ENCODE measurements around the gene PRR36.
"Not testable (repeated sequence)": the region's sequence is repeated elsewhere in the genome, so short reads cannot be mapped to it uniquely, and the experiment has no call there.

Gene PRR36

GRCh38 chr19:7899751-7900378, 25.7 kb upstream of the PRR36 start:
- Histone ChIP-seq H3K36me3 (replicated peaks) (peaks cover 10% of the 10 kb centered on the region), H3K4me1 (peaks cover 11% of the 10 kb centered on the region), H3K27me3 (ENCODE audit: low read depth) (no peaks in the 10 kb centered on the region), H3K4me3 (no peak overlapping the region), H3K9me3 (no peaks in the 10 kb centered on the region)
- no peak for DNase-seq (ENCODE audit: low spot score in 2 of 2)
- in situ Hi-C loops (cut with MboI; ENCODE audit: low sequenced_read_pairs), result no loop called here

- Histone ChIP-seq H3K4me3 (no peak overlapping the region), H3K9me3 (no peaks in the 10 kb centered on the region), H3K4me1 (peaks cover 7% of the 10 kb centered on the region), H3K36me3 (replicated peaks) (peaks cover 10% of the 10 kb centered on the region), H3K27me3 (ENCODE audit: low read depth) (no peaks in the 10 kb centered on the region)
- in situ Hi-C loops (cut with MboI; ENCODE audit: low sequenced_read_pairs), result no loop called here
- no peak for DNase-seq (ENCODE audit: low spot score in 2 of 2)
Measured at GRCh38 chr19:7898967-7899366, 24.8 kb upstream of the PRR36 start.

GRCh38 chr19:7897292-7897691, 23.1 kb upstream of the PRR36 start:
- Histone ChIP-seq H3K9me3 (no peaks in the 10 kb centered on the region), H3K4me1 (no peaks in the 10 kb centered on the region), H3K4me3 (no peak overlapping the region), H3K36me3 (replicated peaks) (peaks cover 10% of the 10 kb centered on the region), H3K27me3 (ENCODE audit: low read depth) (no peaks in the 10 kb centered on the region)
- in situ Hi-C loops (cut with MboI; ENCODE audit: low sequenced_read_pairs), result no loop called here
- DNase-seq (ENCODE audit: low spot score in 2 of 2), result no peak

GRCh38 chr19:7895565-7895964, 21.4 kb upstream of the PRR36 start:
- Histone ChIP-seq H3K4me1 (no peaks in the 10 kb centered on the region), H3K9me3 (no peaks in the 10 kb centered on the region), H3K4me3 (no peak overlapping the region), H3K36me3 (replicated peaks) (peaks cover 10% of the 10 kb centered on the region), H3K27me3 (ENCODE audit: low read depth) (no peaks in the 10 kb centered on the region)
- in situ Hi-C loops (cut with MboI; ENCODE audit: low sequenced_read_pairs), result no loop called here
- DNase-seq (ENCODE audit: low spot score in 2 of 2), result no peak

GRCh38 chr19:7894612-7895309, 20.6 kb upstream of the PRR36 start:
- H3K9me3 ChIP-seq, result no peaks in the 10 kb centered on the region
- in situ Hi-C loops (cut with MboI; ENCODE audit: low sequenced_read_pairs), result no loop called here
- DNase-seq (ENCODE audit: low spot score in 2 of 2), result no peak
- no peaks in the 10 kb centered on the region for H3K4me1 ChIP-seq
- H3K36me3 ChIP-seq (replicated peaks), result peaks cover 10% of the 10 kb centered on the region
- H3K27me3 ChIP-seq (ENCODE audit: low read depth), result no peaks in the 10 kb centered on the region
- H3K4me3 ChIP-seq, result no peak overlapping the region

GRCh38 chr19:7893362-7894101, 19.3 kb upstream of the PRR36 start:
- H3K36me3 ChIP-seq (replicated peaks); H3K4me3 ChIP-seq; in situ Hi-C loops (cut with MboI; ENCODE audit: low sequenced_read_pairs); H3K4me1 ChIP-seq; H3K27me3 ChIP-seq (ENCODE audit: low read depth); H3K9me3 ChIP-seq; DNase-seq (ENCODE audit: low spot score in 2 of 2): not testable (repeated sequence)

GRCh38 chr19:7888826-7889217, 14.6 kb upstream of the PRR36 start:
- no peaks in the 10 kb centered on the region for H3K9me3 ChIP-seq
- no peaks in the 10 kb centered on the region for H3K27me3 ChIP-seq (ENCODE audit: low read depth)
- no peaks in the 10 kb centered on the region for H3K36me3 ChIP-seq (replicated peaks)
- in situ Hi-C loops (cut with MboI; ENCODE audit: low sequenced_read_pairs), result no loop called here
- peaks cover 8% of the 10 kb centered on the region; the same call in 1 of the 2 replicates for H3K4me1 ChIP-seq
- H3K4me3 ChIP-seq, result peak overlapping the region; percentile 71
- no peak for DNase-seq (ENCODE audit: low spot score in 2 of 2)

- DNase-seq (ENCODE audit: low spot score in 2 of 2), result peak; percentile 76 to 90
- peak within 1 kb of the TSS; percentile 71 for H3K4me3 ChIP-seq
Measured at GRCh38 chr19:7888145-7888825, 14.1 kb upstream of the PRR36 start, which contains the start of gene LRRC8E. LRRC8E (plus strand) TSS chr19:7888510; CDS start chr19:7895604, 7,094 bp downstream.

GRCh38 chr19:7887408-7888144, 13.4 kb upstream of the PRR36 start:
- Histone ChIP-seq H3K36me3 (replicated peaks) (no peaks in the 10 kb centered on the region), H3K4me1 (peaks cover 8% of the 10 kb centered on the region; the same call in 1 of the 2 replicates), H3K27me3 (ENCODE audit: low read depth) (no peaks in the 10 kb centered on the region), H3K9me3 (no peaks in the 10 kb centered on the region), H3K4me3 (peak overlapping the region; percentile 71)
- in situ Hi-C loops (cut with MboI; ENCODE audit: low sequenced_read_pairs), result no loop called here
- no peak for DNase-seq (ENCODE audit: low spot score in 2 of 2)

More at GRCh38 chr19:7888145-7888825, 14.1 kb upstream of the PRR36 start, which contains the start of gene LRRC8E:
- in situ Hi-C loops (cut with MboI; ENCODE audit: low sequenced_read_pairs), result no loop called here
- H3K4me1 ChIP-seq, result peaks cover 8% of the 10 kb centered on the region; the same call in 1 of the 2 replicates
- H3K9me3 ChIP-seq, result no peaks in the 10 kb centered on the region
- no peaks in the 10 kb centered on the region for H3K36me3 ChIP-seq (replicated peaks)
- no peaks in the 10 kb centered on the region for H3K27me3 ChIP-seq (ENCODE audit: low read depth)

GRCh38 chr19:7885818-7886217, 11.6 kb upstream of the PRR36 start:
- H3K9me3 ChIP-seq, result no peaks in the 10 kb centered on the region; the same call in 1 of the 2 replicates
- peaks cover 8% of the 10 kb centered on the region; the same call in 1 of the 2 replicates for H3K4me1 ChIP-seq
- in situ Hi-C loops (cut with MboI; ENCODE audit: low sequenced_read_pairs), result no loop called here
- no peaks in the 10 kb centered on the region for H3K27me3 ChIP-seq (ENCODE audit: low read depth)
- no peak overlapping the region for H3K4me3 ChIP-seq
- no peak for DNase-seq (ENCODE audit: low spot score in 2 of 2)
- H3K36me3 ChIP-seq (replicated peaks), result no peaks in the 10 kb centered on the region

- no peak for DNase-seq (ENCODE audit: low spot score in 2 of 2)
- H3K36me3 ChIP-seq (replicated peaks), result no peaks in the 10 kb centered on the region
- H3K27me3 ChIP-seq (ENCODE audit: low read depth), result no peaks in the 10 kb centered on the region
Measured at GRCh38 chr19:7883796-7884570, 9.8 kb upstream of the PRR36 start.

GRCh38 chr19:7883105-7883504, 8.9 kb upstream of the PRR36 start:
- Histone ChIP-seq H3K27me3 (ENCODE audit: low read depth) (no peaks in the 10 kb centered on the region), H3K9me3 (no peaks in the 10 kb centered on the region; the same call in 1 of the 2 replicates), H3K4me1 (peaks cover 3% of the 10 kb centered on the region; the same call in 1 of the 2 replicates), H3K36me3 (replicated peaks) (no peaks in the 10 kb centered on the region), H3K4me3 (no peak overlapping the region)
- no peak for DNase-seq (ENCODE audit: low spot score in 2 of 2)
- in situ Hi-C loops (cut with MboI; ENCODE audit: low sequenced_read_pairs), result no loop called here

More at GRCh38 chr19:7883796-7884570, 9.8 kb upstream of the PRR36 start:
- H3K9me3 ChIP-seq, result no peaks in the 10 kb centered on the region; the same call in 1 of the 2 replicates
- H3K4me3 ChIP-seq, result no peak overlapping the region
- in situ Hi-C loops (cut with MboI; ENCODE audit: low sequenced_read_pairs), result no loop called here
- peaks cover 8% of the 10 kb centered on the region; the same call in 1 of the 2 replicates for H3K4me1 ChIP-seq
